Brain microvascular endothelial cell (primary cell): ENCODE measurements around the gene FAM47A.

Experiments
- DNase-seq: peaks from one replicate; pipeline ENCODE4 v3.0.0-alpha.2; 2020
- H3K27ac ChIP-seq: fragments of 250-450 bp; sonication (Bioruptor Pico); 2 replicates; pipeline ENCODE4 v1.5.1; 2020; ENCODE audit warnings: mild to moderate bottlenecking, moderate library complexity
- H3K27me3 ChIP-seq: fragments of 250-450 bp; sonication (Bioruptor Pico); replicated peaks from 2 replicates; pipeline ENCODE4 v1.5.1; 2020; ENCODE audit warnings: mild to moderate bottlenecking
- H3K36me3 ChIP-seq: fragments of 250-450 bp; sonication (Bioruptor Pico); replicated peaks from 2 replicates; pipeline ENCODE4 v1.5.1; 2020; ENCODE audit warnings: mild to moderate bottlenecking
- H3K4me3 ChIP-seq: 2 replicates; pipeline ENCODE4 v1.5.1; 2011; ENCODE audit warnings: low read depth, mild to moderate bottlenecking, control low read depth, low read length, moderate library complexity
- CTCF ChIP-seq: IDR thresholded peaks from 2 replicates; pipeline ENCODE4 v1.5.1; 2011; ENCODE audit warnings: low read depth, mild to moderate bottlenecking, moderate library complexity, low read length, control low read depth, inconsistent platforms; ENCODE audit errors: missing control alignments
- in situ Hi-C: cut with HindIII; loops from 2 replicates; pipeline ENCODE4 v1.10.0; 2017; ENCODE audit warnings: low sequenced_read_pairs, low pct_ligation_motif_present

The FAM47A gene

GRCh38 chrX:34130501-34130900, 1.6 kb downstream of the FAM47A start:
- H3K36me3 ChIP-seq: no peaks in the 10 kb centered on the region
- in situ Hi-C loops: no loop called here
- no peak overlapping the region for H3K4me3 ChIP-seq
- no peak for DNase-seq
- H3K27ac ChIP-seq: no peak overlapping the region
- no peak for TF ChIP-seq CTCF
- H3K27me3 ChIP-seq: no peaks in the 10 kb centered on the region

GRCh38 chrX:34126011-34126410, 6.1 kb downstream of the FAM47A start:
- TF ChIP-seq CTCF: no peak
- Histone ChIP-seq H3K27ac (no peak overlapping the region), H3K36me3 (no peaks in the 10 kb centered on the region), H3K4me3 (no peak overlapping the region), H3K27me3 (no peaks in the 10 kb centered on the region)
- in situ Hi-C loops: no loop called here
- no peak for DNase-seq

- Histone ChIP-seq H3K27ac (no peak overlapping the region), H3K27me3 (no peaks in the 10 kb centered on the region), H3K4me3 (no peak overlapping the region), H3K36me3 (no peaks in the 10 kb centered on the region)
- in situ Hi-C loops: no loop called here
- DNase-seq: no peak
- TF ChIP-seq CTCF: no peak
Measured at GRCh38 chrX:34119122-34119521, 13.0 kb downstream of the FAM47A start.

- Histone ChIP-seq H3K27ac (no peak overlapping the region), H3K36me3 (no peaks in the 10 kb centered on the region), H3K4me3 (no peak overlapping the region), H3K27me3 (no peaks in the 10 kb centered on the region)
- no peak for TF ChIP-seq CTCF
- no peak for DNase-seq
- in situ Hi-C loops: no loop called here
Measured at GRCh38 chrX:34112459-34112858, 19.7 kb downstream of the FAM47A start.
